CD14-positive monocyte (primary cell): ENCODE data around the gene RPS6KA4. TPM values are rescaled to one million over a fixed set of nuclear protein-coding genes. Genes with fewer than 3 reads are reported as not detected.

Experiments used
- DNase-seq, 3 donors: peaks; one replicate each; pipeline ENCODE4 v3.0.0-alpha.2; 2011 to 2022
- H2AFZ ChIP-seq: 2 replicates; pipeline ENCODE4 v1.6.0; 2012; ENCODE audit warnings: mild to moderate bottlenecking, low read depth, low read length, inconsistent platforms; ENCODE audit not compliant: insufficient read depth, poor library complexity, severe bottlenecking
- H3K27ac ChIP-seq, 2 donors: 1 replicate in 1 of 2; 2 replicates in 1 of 2; pipeline ENCODE4 v1.5.1; 2012 to 2013; ENCODE audit warnings: low read length in 2 of 2, control low read depth in 1 of 2, inconsistent platforms in 1 of 2, low read depth in 1 of 2, mild to moderate bottlenecking in 1 of 2
- H3K27me3 ChIP-seq, 2 donors: one replicate each; pipeline versions ENCODE4 v1.6.0 to v1.6.1; 2011 to 2013; ENCODE audit warnings: low read length in 2 of 2; ENCODE audit not compliant: control insufficient read depth in 2 of 2, insufficient read depth in 2 of 2
- H3K36me3 ChIP-seq, 2 donors: replicated peaks in 1 of 2; 1 replicate in 1 of 2; 2 replicates in 1 of 2; pipeline versions ENCODE4 v1.5.1 to v1.6.1; 2012 to 2013; ENCODE audit warnings: low read length in 2 of 2, control low read depth in 1 of 2, inconsistent platforms in 1 of 2, mild to moderate bottlenecking in 1 of 2; ENCODE audit not compliant: insufficient read depth in 2 of 2, control insufficient read depth in 1 of 2
- H3K4me1 ChIP-seq, 2 donors: 1 replicate in 1 of 2; 2 replicates in 1 of 2; pipeline versions ENCODE4 v1.5.1 to v1.6.1; 2012 to 2013; ENCODE audit warnings: low read length in 2 of 2, control low read depth in 1 of 2, inconsistent platforms in 1 of 2, mild to moderate bottlenecking in 1 of 2, moderate library complexity in 1 of 2; ENCODE audit not compliant: insufficient read depth in 2 of 2, control insufficient read depth in 1 of 2
- H3K4me2 ChIP-seq: replicated peaks from 2 replicates; pipeline ENCODE3; 2012; ENCODE audit warnings: low read length, moderate library complexity, mild to moderate bottlenecking; ENCODE audit not compliant: poor library complexity, severe bottlenecking; ENCODE audit errors: extremely low read depth
- H3K4me3 ChIP-seq, 3 experiments: fragments of 200-600 bp in 1 of 3; sonication (generic) in 1 of 3; replicated peaks in 1 of 3; 1 replicate in 2 of 3; 2 replicates in 1 of 3; pipeline ENCODE4 v1.5.1; 2011 to 2013; ENCODE audit warnings: low read length in 3 of 3, mild to moderate bottlenecking in 3 of 3, control low read depth in 2 of 3, low read depth in 2 of 3, inconsistent platforms in 1 of 3, moderate library complexity in 1 of 3
- H3K79me2 ChIP-seq: 2 replicates; pipeline ENCODE4 v1.6.0; 2012; ENCODE audit warnings: mild to moderate bottlenecking, control low read depth, inconsistent platforms, low read length, moderate library complexity; ENCODE audit not compliant: insufficient read depth
- H3K9ac ChIP-seq: 2 replicates; pipeline ENCODE4 v1.6.0; 2017; ENCODE audit warnings: low read length, mild to moderate bottlenecking; ENCODE audit not compliant: insufficient read depth, poor library complexity, severe bottlenecking
- H3K9me3 ChIP-seq, 2 donors: replicated peaks in 1 of 2; 1 replicate in 1 of 2; 2 replicates in 1 of 2; pipeline versions ENCODE4 v1.5.1 to v1.6.1; 2012 to 2013; ENCODE audit warnings: low read length in 2 of 2, control low read depth in 1 of 2; ENCODE audit not compliant: control insufficient read depth in 1 of 2, insufficient read depth in 1 of 2
- H4K20me1 ChIP-seq: 2 replicates; pipeline ENCODE4 v1.6.0; 2012; ENCODE audit warnings: mild to moderate bottlenecking, low read length, control low read depth, moderate library complexity; ENCODE audit not compliant: insufficient read depth
- H3K27ac Mint-ChIP-seq, 7 donors: one replicate each; pipeline ENCODE4 v1.8.0; 2020; ENCODE audit warnings: mild to moderate bottlenecking in 7 of 7, mixed read lengths in 7 of 7, moderate library complexity in 6 of 7, inconsistent platforms in 2 of 7
- H3K27me3 Mint-ChIP-seq, 3 donors: one replicate each; pipeline ENCODE4 v1.8.0; 2021 to 2022; ENCODE audit warnings: low read depth in 3 of 3, mild to moderate bottlenecking in 3 of 3, mixed read lengths in 3 of 3, moderate library complexity in 3 of 3, inconsistent platforms in 1 of 3
- H3K36me3 Mint-ChIP-seq, 2 donors: one replicate each; pipeline ENCODE4 v1.8.0; 2020; ENCODE audit warnings: mixed read lengths in 2 of 2, inconsistent platforms in 1 of 2, mild to moderate bottlenecking in 1 of 2
- H3K4me1 Mint-ChIP-seq: one replicate; pipeline ENCODE4 v1.8.0; 2020; ENCODE audit warnings: mild to moderate bottlenecking, mixed read lengths
- H3K4me3 Mint-ChIP-seq, 2 donors: one replicate each; pipeline ENCODE4 v1.8.0; 2020; ENCODE audit warnings: mild to moderate bottlenecking in 2 of 2, mixed read lengths in 2 of 2, moderate library complexity in 1 of 2
- H3K9me3 Mint-ChIP-seq, 7 donors: one replicate each; pipeline ENCODE4 v1.8.0; 2020 to 2022; ENCODE audit warnings: mixed read lengths in 7 of 7, mild to moderate bottlenecking in 6 of 7, moderate library complexity in 6 of 7, inconsistent platforms in 2 of 7
- CTCF ChIP-seq: fragments of 200-600 bp; IDR thresholded peaks from one replicate; pipeline ENCODE4 v1.8.0; 2022; ENCODE audit warnings: antibody characterized with exemption, mild to moderate bottlenecking
- WGBS: methylation state at CpG from one replicate; pipeline ENCODE4 v1.1.5; 2013; ENCODE audit warnings: missing lambda C conversion rate; ENCODE audit not compliant: insufficient coverage; 5-methylcytosine and 5-hydroxymethylcytosine counted together
- intact Hi-C, 2 donors: fragments of 100-400 bp; cut with micrococcal nuclease; formaldehyde crosslinking; loops; one replicate each; pipeline versions ENCODE4 v1.15.0 to v1.15.1; 2023
- polyA plus RNA-seq, 3 donors: library from polyadenylated mRNA; depleted of rRNA in 1 of 3; unstranded in 2 of 3; stranded (reverse) in 1 of 3; fragments of 300-500 nt in 2 of 3; fragments of >200 nt in 1 of 3; fragmentation: Illumina TruSeq in 2 of 3; gene quantifications; 1 replicate in 2 of 3; 2 replicates in 1 of 3; pipeline ENCODE4 v1.2.3, GENCODE V29; 2012 to 2021

RPS6KA4 gene
- polyA plus RNA-seq, 3 donors: 16.2 to 110 (median 24.5) TPM

GRCh38 chr11:64401775-64402174, 42.8 kb downstream of the RPS6KA4 start:
- no peak overlapping the region for H3K9ac ChIP-seq
- H3K9me3 ChIP-seq: no peaks in the 10 kb centered on the region
- H3K4me3 ChIP-seq: no peak overlapping the region
- peaks cover 0 to 4% (median 2%) of the 10 kb centered on the region in 7 donors for H3K9me3 Mint-ChIP-seq
- intact Hi-C loops: loop anchor here in 1 of 2 donors (5.0 kb wide), 1 partner anchor 36 kb away; no protein-coding TSS in a partner anchor
- H3K4me3 Mint-ChIP-seq: no peak overlapping the region
- TF ChIP-seq CTCF: no peak
- H3K4me1 Mint-ChIP-seq: peaks cover 63% of the 10 kb centered on the region
- H2AFZ ChIP-seq: no peak overlapping the region
- H4K20me1 ChIP-seq: no peaks in the 10 kb centered on the region
- no peak overlapping the region for H3K27ac ChIP-seq
- peaks cover 0 to 2% (median 1%) of the 10 kb centered on the region in 3 donors for H3K27me3 Mint-ChIP-seq
- DNase-seq: no peak
- H3K4me1 ChIP-seq: peaks cover 45 to 57% of the 10 kb centered on the region in 2 donors
- no peaks in the 10 kb centered on the region for H3K36me3 ChIP-seq
- no peaks in the 10 kb centered on the region for H3K27me3 ChIP-seq
- WGBS: 100% methylated on average over 2 of the region's 7 CpGs
- H3K4me2 ChIP-seq: no peak overlapping the region
- H3K36me3 Mint-ChIP-seq: peaks cover 0 to 2% of the 10 kb centered on the region in 2 donors
- H3K79me2 ChIP-seq: no peaks in the 10 kb centered on the region
- no peak overlapping the region for H3K27ac Mint-ChIP-seq

- peaks cover 0 to 4% (median 2%) of the 10 kb centered on the region in 7 donors for H3K9me3 Mint-ChIP-seq
- H4K20me1 ChIP-seq: no peaks in the 10 kb centered on the region
- DNase-seq: no peak
- H3K27ac Mint-ChIP-seq: no peak overlapping the region
- H3K4me1 ChIP-seq: peaks cover 38 to 50% of the 10 kb centered on the region in 2 donors
- H3K4me3 ChIP-seq: no peak overlapping the region
- no peaks in the 10 kb centered on the region for H3K9me3 ChIP-seq
- peaks cover 0 to 2% of the 10 kb centered on the region in 2 donors for H3K36me3 Mint-ChIP-seq
- no peaks in the 10 kb centered on the region for H3K27me3 ChIP-seq
- no peak for TF ChIP-seq CTCF
- H3K27me3 Mint-ChIP-seq: peaks cover 0 to 2% (median 1%) of the 10 kb centered on the region in 3 donors
- WGBS: 100% methylated on average over 3 of the region's 5 CpGs
- H3K4me1 Mint-ChIP-seq: peaks cover 59% of the 10 kb centered on the region
- H2AFZ ChIP-seq: no peak overlapping the region
- no peaks in the 10 kb centered on the region for H3K36me3 ChIP-seq
- no peak overlapping the region for H3K4me3 Mint-ChIP-seq
- H3K9ac ChIP-seq: no peak overlapping the region
- H3K4me2 ChIP-seq: no peak overlapping the region
- intact Hi-C loops: loop anchor here in 1 of 2 donors (5.0 kb wide), 1 partner anchor 34 kb away; no protein-coding TSS in a partner anchor
- no peaks in the 10 kb centered on the region for H3K79me2 ChIP-seq
- H3K27ac ChIP-seq: no peak overlapping the region
Measured at GRCh38 chr11:64403106-64403505, 44.1 kb downstream of the RPS6KA4 start.
